Activated T-cell treated with anti-CD3 and anti-CD28 coated beads, Interleukin-2, amount 50 U/mL, for 4 hours (primary cell): ENCODE measurements around the gene SEPTIN10. TPM values are rescaled to one million over a fixed set of nuclear protein-coding genes. Genes with fewer than 3 reads are reported as not detected.
A peak's percentile ranks its signal among the peaks of the same experiment; 100 is the strongest.
"Not testable (repeated sequence)": the region's sequence is repeated elsewhere in the genome, so short reads cannot be mapped to it uniquely, and the experiment has no call there.

ENCODE experiments used
- ATAC-seq, 2 donors: fragments of 200-7000 bp; cut with Tn5 transposase; one replicate each; pipeline ENCODE4 v1.10.0; 2021
- DNase-seq: peaks from one replicate; pipeline ENCODE4 v3.0.0-alpha.2; 2020
- H3K27me3 Mint-ChIP-seq: one replicate; pipeline ENCODE4 v1.8.0; 2021; ENCODE audit warnings: low read depth, mixed read lengths
- H3K36me3 Mint-ChIP-seq: one replicate; pipeline ENCODE4 v1.8.0; 2022; ENCODE audit warnings: mixed read lengths; ENCODE audit not compliant: insufficient read depth
- H3K4me1 Mint-ChIP-seq: one replicate; pipeline ENCODE4 v1.8.0; 2021; ENCODE audit warnings: low read depth, mixed read lengths
- H3K4me3 Mint-ChIP-seq: one replicate; pipeline ENCODE4 v1.8.0; 2021; ENCODE audit warnings: mild to moderate bottlenecking, moderate library complexity, mixed read lengths
- H3K9me3 Mint-ChIP-seq: one replicate; pipeline ENCODE4 v1.8.0; 2021; ENCODE audit warnings: mixed read lengths
- total RNA-seq, 3 donors: library from RNA; stranded (reverse); gene quantifications; one replicate each; pipeline ENCODE4 v1.2.1, GENCODE V29; 2021

The SEPTIN10 gene
- total RNA-seq, 3 donors from 2014 or later = 0.66 to 1.3 (median 1.1) TPM

DNA sequence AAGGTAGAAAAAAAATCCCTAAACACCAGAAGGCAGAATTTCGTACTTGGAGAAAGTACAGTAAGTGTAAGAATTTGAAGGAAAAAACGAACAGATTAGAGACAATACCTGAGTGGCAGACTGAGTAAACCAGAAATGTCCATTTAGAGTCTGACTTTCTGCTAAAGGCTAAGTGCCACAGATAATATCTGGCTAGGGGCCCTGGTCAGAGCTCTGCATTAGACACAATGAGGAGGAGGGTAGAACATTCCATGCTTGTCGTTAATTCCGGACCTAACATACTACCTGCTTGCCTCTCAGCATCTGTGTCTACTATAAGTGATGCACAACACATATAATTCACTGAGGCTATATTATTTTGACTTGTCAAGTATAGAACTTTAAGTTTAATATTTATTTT lies 18.1 kb downstream of the SEPTIN10 start:
- Mint-ChIP-seq H3K4me3 (no peak overlapping the region), H3K4me1 (no peaks in the 10 kb centered on the region), H3K36me3 (no peaks in the 10 kb centered on the region), H3K9me3 (no peaks in the 10 kb centered on the region), H3K27me3 (peaks cover 6% of the 10 kb centered on the region)
- ATAC-seq = no peak
- no peak for DNase-seq

DNA sequence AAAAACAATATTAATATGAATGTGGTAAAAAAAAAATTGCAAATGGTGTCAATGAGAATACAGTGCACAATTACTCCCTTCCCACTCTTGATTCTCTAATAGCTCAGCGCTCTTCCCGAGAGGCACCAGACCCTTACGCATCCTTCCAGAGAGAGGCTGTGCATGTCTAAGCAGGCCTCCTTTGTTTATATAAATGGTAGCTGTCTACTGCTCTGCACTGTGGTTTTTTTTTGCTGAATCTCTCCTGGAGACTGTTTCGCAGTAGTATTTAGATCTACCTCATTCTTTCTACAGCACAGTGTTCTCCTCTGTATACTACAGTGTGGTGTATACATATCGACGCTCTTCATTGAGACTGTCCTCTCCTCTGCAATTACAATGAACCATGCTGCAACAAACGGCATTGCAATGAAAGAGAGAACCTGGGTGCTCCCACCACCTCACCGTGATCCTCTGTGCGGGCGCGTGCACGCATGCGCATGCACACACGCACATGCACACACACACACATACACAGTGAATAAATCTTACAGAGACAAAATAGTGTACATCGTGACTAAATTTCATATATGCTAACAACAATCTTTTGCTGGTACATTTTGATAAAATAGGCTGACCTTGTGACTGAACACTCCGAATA lies 19.4 kb downstream of the SEPTIN10 start:
- H3K36me3 Mint-ChIP-seq = no peaks in the 10 kb centered on the region
- DNase-seq (no peak), ATAC-seq (no peak)
- H3K4me3 Mint-ChIP-seq = no peak overlapping the region
- H3K4me1 Mint-ChIP-seq = no peaks in the 10 kb centered on the region
- H3K27me3 Mint-ChIP-seq = no peaks in the 10 kb centered on the region
- no peaks in the 10 kb centered on the region for H3K9me3 Mint-ChIP-seq

DNA sequence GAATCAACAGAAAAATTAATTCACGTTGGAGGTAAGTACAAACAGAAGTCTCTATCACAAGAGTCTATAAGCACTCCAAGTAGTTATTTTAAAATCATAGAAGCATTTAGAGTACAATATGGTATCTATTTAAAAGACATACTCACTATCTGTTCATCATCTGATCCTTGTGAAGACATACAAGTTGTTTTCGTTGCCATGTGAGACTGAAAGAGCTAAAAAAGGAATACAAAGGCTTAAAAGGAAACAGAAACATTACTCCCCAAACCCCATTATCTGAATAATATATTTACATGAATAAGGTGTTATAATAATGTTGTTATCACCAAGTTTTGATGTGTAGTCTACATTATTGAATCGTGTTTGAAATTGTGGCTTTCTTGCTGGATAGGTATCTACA lies 20.9 kb downstream of the SEPTIN10 start:
- Mint-ChIP-seq H3K27me3 (no peaks in the 10 kb centered on the region), H3K36me3 (no peaks in the 10 kb centered on the region), H3K4me1 (no peaks in the 10 kb centered on the region), H3K4me3 (no peak overlapping the region), H3K9me3 (no peaks in the 10 kb centered on the region)
- no peak for DNase-seq
- ATAC-seq = no peak

DNA sequence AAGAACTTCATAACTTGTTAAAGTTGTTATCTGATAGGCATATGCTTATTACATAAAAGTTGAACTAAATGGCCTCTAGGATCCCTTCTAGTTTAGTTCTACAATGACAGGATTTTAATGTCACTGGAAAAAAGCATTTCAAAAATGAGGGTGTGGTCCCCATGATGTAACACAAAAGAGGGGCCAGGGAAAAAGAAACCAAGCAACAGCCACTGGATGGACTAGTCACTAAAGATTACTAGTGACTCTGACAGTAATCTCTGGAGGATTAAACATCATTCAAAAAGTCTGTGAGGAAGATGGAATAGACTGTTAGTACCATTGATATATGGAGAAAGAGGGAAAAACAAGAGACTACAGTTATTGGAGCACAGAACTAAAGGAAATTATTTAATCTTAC lies 22.6 kb downstream of the SEPTIN10 start:
- H3K4me1 Mint-ChIP-seq = no peaks in the 10 kb centered on the region
- DNase-seq (no peak), ATAC-seq (no peak)
- H3K27me3 Mint-ChIP-seq = no peaks in the 10 kb centered on the region
- H3K9me3 Mint-ChIP-seq = no peaks in the 10 kb centered on the region
- no peaks in the 10 kb centered on the region for H3K36me3 Mint-ChIP-seq
- no peak overlapping the region for H3K4me3 Mint-ChIP-seq

DNA sequence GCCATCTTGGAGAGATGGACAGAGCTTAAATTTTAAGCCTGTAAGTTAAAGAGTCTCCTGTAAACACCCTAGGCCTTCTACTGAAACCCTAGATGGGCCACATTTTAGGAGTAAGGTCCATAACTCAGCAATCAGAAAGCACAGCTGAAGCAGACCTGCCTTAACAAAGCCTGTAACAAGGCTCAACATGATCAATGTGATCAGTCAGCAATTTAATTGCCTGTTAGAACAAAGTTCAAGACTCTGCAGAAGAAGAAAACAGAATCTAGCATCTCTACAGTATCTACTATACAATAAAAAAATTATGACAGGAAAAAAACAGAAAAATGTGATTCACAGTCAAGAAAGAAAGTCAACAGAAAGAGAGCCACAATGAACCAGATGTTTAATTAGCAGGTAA lies 27.1 kb downstream of the SEPTIN10 start:
- no peaks in the 10 kb centered on the region for H3K4me1 Mint-ChIP-seq
- no peak overlapping the region for H3K4me3 Mint-ChIP-seq
- no peak for DNase-seq
- no peak for ATAC-seq
- H3K9me3 Mint-ChIP-seq = no peaks in the 10 kb centered on the region
- no peaks in the 10 kb centered on the region for H3K36me3 Mint-ChIP-seq
- peaks cover 1% of the 10 kb centered on the region for H3K27me3 Mint-ChIP-seq

- ATAC-seq = no peak
- Mint-ChIP-seq H3K4me3 (no peak overlapping the region), H3K27me3 (peaks cover 3% of the 10 kb centered on the region), H3K36me3 (no peaks in the 10 kb centered on the region), H3K4me1 (no peaks in the 10 kb centered on the region), H3K9me3 (no peaks in the 10 kb centered on the region)
- DNase-seq = no peak
Measured at GRCh38 chr2:109582928-109583895, 30.6 kb downstream of the SEPTIN10 start.

DNA sequence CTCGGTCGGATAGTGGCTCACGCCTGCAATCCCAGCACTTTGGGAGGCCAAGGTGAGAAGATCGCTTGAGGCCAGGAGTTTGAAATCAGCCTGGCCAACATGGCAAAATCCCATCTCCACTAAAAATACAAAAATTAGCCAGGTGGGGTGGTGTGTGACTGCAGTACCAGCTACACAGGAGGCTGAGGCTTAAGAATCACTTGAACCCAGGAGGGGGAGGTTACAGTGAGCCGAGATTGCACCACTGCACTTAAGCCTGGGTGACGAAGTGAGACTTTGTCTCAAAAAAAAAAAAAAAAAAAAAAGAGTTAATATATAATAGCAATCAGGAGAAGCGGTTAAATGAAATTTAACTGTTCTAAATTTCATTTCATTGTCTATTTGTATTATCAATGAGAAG lies 36.1 kb downstream of the SEPTIN10 start:
- not testable (repeated sequence) for H3K4me3 Mint-ChIP-seq, H3K4me1 Mint-ChIP-seq, DNase-seq, H3K27me3 Mint-ChIP-seq, ATAC-seq, H3K36me3 Mint-ChIP-seq, H3K9me3 Mint-ChIP-seq

- no peaks in the 10 kb centered on the region for H3K36me3 Mint-ChIP-seq
- peaks cover 7% of the 10 kb centered on the region for H3K27me3 Mint-ChIP-seq
- H3K4me3 Mint-ChIP-seq = no peak overlapping the region
- H3K9me3 Mint-ChIP-seq = no peaks in the 10 kb centered on the region
- no peak for DNase-seq
- H3K4me1 Mint-ChIP-seq = no peaks in the 10 kb centered on the region
- ATAC-seq = no peak
Measured at GRCh38 chr2:109575373-109575772, 38.4 kb downstream of the SEPTIN10 start.

DNA sequence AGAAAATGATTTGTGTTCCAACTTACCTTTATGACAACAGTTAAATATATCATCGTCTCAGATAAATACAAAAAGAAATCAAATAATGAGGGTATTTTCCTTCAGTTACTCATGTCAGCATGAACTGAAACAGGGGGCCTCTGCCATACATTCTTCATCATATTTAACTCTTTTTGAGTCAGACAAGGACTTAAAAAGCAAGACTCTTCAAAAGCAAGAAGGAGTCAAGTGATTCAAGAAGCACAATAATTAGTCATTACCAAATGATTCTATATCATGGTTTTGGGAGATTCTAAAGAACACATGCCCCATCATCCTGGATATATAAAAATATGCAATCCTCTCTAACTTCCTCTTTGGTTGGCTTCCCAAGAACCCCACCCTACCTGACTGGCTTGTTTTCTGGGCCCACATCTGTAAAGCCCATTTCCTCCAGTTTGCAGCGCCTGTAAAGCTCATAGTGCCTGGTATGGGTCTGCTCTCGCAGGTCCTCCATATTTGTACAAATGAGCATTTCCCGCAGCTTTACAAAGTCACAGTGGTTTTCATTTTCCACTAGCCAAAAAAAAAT lies 49.7 kb downstream of the SEPTIN10 start:
- no peak for DNase-seq
- Mint-ChIP-seq H3K9me3 (no peaks in the 10 kb centered on the region), H3K4me3 (no peak overlapping the region), H3K27me3 (peaks cover 5% of the 10 kb centered on the region), H3K4me1 (no peaks in the 10 kb centered on the region), H3K36me3 (no peaks in the 10 kb centered on the region)
- ATAC-seq = peak; percentile 46 to 56

GRCh38 chr2:109563288-109563687 lies 50.5 kb downstream of the SEPTIN10 start:
- Mint-ChIP-seq H3K27me3 (peaks cover 5% of the 10 kb centered on the region), H3K4me1 (no peaks in the 10 kb centered on the region), H3K36me3 (no peaks in the 10 kb centered on the region), H3K4me3 (no peak overlapping the region), H3K9me3 (no peaks in the 10 kb centered on the region)
- ATAC-seq (no peak), DNase-seq (no peak)

- H3K4me3 Mint-ChIP-seq = no peak overlapping the region
- H3K27me3 Mint-ChIP-seq = peaks cover 3% of the 10 kb centered on the region
- no peaks in the 10 kb centered on the region for H3K36me3 Mint-ChIP-seq
- ATAC-seq (peak; percentile 53 to 69), DNase-seq (no peak)
- H3K9me3 Mint-ChIP-seq = no peaks in the 10 kb centered on the region
- H3K4me1 Mint-ChIP-seq = no peaks in the 10 kb centered on the region
Measured at GRCh38 chr2:109562421-109562820, 51.3 kb downstream of the SEPTIN10 start.

DNA sequence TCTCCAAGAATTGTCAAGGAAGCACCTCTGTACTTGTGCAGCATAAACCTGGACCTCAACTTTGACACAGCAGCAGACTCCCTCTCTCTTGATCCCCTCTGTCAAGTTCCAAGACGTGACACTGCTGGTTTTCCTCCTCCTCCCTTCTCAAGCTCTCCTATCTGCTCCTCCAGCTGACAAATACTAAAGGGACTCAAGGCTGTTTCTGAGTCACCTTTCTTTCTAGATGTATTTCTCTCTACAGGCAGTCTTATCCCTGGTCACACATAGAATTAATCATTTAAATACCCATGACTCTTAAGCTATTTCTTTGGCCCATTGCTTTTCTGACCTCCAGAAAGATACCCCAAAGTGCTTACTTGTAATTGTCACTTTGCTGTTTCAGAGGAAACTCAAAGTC lies 53.5 kb downstream of the SEPTIN10 start:
- Mint-ChIP-seq H3K36me3 (no peaks in the 10 kb centered on the region), H3K4me3 (no peak overlapping the region), H3K4me1 (no peaks in the 10 kb centered on the region), H3K27me3 (no peaks in the 10 kb centered on the region), H3K9me3 (no peaks in the 10 kb centered on the region)
- no peak for ATAC-seq
- DNase-seq = no peak

GRCh38 chr2:109558076-109558882 lies 55.5 kb downstream of the SEPTIN10 start:
- no peaks in the 10 kb centered on the region for H3K4me1 Mint-ChIP-seq
- no peaks in the 10 kb centered on the region for H3K36me3 Mint-ChIP-seq
- no peaks in the 10 kb centered on the region for H3K27me3 Mint-ChIP-seq
- DNase-seq (no peak), ATAC-seq (peak in 1 of 2 donors; percentile 40)
- H3K9me3 Mint-ChIP-seq = no peaks in the 10 kb centered on the region
- H3K4me3 Mint-ChIP-seq = no peak overlapping the region

DNA sequence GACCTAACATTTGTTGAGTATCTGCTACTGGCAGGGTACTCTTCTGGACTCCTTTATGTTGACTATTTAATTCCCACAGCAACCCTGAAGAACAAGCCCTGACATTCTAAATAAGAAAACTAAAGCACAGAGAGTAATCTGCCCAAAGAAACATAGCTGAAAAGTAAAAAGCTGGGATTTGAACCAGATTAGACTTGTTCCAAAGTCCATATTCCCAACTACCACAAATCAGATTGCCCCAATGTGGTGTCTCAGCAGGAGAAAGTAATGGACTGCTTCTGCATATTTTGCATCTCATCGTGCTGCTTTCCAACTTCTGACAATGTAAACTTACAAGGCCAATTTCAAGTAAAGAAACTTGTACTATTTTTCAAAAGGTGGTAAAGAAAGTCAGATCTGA lies 56.5 kb downstream of the SEPTIN10 start:
- H3K4me1 Mint-ChIP-seq = no peaks in the 10 kb centered on the region
- DNase-seq (no peak), ATAC-seq (no peak)
- no peaks in the 10 kb centered on the region for H3K27me3 Mint-ChIP-seq
- H3K4me3 Mint-ChIP-seq = no peak overlapping the region
- no peaks in the 10 kb centered on the region for H3K36me3 Mint-ChIP-seq
- no peaks in the 10 kb centered on the region for H3K9me3 Mint-ChIP-seq
